HEK293 (cell line): ENCODE data around the gene LRP1-AS.

ENCODE experiments used
- ZNF311 ChIP-seq: fragments of 450-650 bp; formaldehyde crosslinking; IDR thresholded peaks from 2 replicates; pipeline ENCODE4 v1.5.1; 2017; ENCODE audit warnings: missing biosample characterization, missing genetic modification characterization, borderline replicate concordance
- TF ChIP-seq, protein P1 (sequence below): fragments of 450-650 bp; formaldehyde crosslinking; IDR thresholded peaks from 2 replicates; pipeline ENCODE4 v1.5.1; 2016; ENCODE audit warnings: missing biosample characterization, missing genetic modification characterization, low read depth
- TF ChIP-seq, protein P2 (sequence below): fragments of 450-650 bp; formaldehyde crosslinking; IDR thresholded peaks from 2 replicates; pipeline ENCODE4 v1.5.1; 2016; ENCODE audit warnings: missing biosample characterization, missing genetic modification characterization

DNA sequence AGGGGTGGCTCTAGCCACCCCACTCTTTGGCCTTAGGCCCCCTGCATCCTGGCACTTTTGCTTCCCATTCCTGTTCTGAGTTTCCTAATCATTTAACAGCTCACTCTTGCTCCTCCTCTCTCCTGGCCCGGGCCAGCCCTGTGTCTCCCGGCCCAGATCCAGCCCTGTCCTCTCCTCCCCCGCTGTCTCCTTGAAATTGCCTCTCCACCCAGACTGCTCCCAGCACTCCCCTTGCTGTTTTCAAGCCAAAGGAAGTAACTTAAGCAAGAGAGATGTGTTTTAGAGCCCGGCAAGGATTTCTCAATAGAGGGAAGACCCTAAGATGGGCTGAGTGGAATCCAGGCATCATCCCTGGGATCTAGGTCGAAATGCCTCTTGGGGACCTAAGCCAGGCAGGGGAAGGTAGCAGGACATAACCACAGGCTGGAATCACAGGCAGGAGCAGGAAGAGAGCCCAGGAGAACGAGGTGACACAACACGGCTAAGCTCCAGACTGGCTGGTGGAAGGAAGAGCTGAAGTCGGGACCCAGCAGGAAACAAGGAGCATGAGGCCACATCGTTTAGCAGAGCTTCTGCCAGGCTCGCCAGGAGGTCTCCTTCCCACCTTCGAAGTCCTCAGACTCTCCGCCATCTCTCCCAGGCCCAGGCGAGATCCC lies 2.0 kb upstream of the LRP1-AS start:
- TF ChIP-seq, protein P1, sequence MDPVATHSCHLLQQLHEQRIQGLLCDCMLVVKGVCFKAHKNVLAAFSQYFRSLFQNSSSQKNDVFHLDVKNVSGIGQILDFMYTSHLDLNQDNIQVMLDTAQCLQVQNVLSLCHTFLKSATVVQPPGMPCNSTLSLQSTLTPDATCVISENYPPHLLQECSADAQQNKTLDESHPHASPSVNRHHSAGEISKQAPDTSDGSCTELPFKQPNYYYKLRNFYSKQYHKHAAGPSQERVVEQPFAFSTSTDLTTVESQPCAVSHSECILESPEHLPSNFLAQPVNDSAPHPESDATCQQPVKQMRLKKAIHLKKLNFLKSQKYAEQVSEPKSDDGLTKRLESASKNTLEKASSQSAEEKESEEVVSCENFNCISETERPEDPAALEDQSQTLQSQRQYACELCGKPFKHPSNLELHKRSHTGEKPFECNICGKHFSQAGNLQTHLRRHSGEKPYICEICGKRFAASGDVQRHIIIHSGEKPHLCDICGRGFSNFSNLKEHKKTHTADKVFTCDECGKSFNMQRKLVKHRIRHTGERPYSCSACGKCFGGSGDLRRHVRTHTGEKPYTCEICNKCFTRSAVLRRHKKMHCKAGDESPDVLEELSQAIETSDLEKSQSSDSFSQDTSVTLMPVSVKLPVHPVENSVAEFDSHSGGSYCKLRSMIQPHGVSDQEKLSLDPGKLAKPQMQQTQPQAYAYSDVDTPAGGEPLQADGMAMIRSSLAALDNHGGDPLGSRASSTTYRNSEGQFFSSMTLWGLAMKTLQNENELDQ (tag by site-specific recombination), result no peak
- no peak for TF ChIP-seq ZNF311
- TF ChIP-seq, protein P2, sequence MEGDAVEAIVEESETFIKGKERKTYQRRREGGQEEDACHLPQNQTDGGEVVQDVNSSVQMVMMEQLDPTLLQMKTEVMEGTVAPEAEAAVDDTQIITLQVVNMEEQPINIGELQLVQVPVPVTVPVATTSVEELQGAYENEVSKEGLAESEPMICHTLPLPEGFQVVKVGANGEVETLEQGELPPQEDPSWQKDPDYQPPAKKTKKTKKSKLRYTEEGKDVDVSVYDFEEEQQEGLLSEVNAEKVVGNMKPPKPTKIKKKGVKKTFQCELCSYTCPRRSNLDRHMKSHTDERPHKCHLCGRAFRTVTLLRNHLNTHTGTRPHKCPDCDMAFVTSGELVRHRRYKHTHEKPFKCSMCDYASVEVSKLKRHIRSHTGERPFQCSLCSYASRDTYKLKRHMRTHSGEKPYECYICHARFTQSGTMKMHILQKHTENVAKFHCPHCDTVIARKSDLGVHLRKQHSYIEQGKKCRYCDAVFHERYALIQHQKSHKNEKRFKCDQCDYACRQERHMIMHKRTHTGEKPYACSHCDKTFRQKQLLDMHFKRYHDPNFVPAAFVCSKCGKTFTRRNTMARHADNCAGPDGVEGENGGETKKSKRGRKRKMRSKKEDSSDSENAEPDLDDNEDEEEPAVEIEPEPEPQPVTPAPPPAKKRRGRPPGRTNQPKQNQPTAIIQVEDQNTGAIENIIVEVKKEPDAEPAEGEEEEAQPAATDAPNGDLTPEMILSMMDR (tag by site-specific recombination), result no peak
